HG02884 (cell line): ENCODE data around the gene LMF2.

Experiments used
- ATAC-seq: cut with Tn5 transposase; IDR thresholded peaks from one replicate; pipeline ENCODE4 v1.9.1; 2021; ENCODE audit warnings: mild to moderate bottlenecking, moderate library complexity; ENCODE audit not compliant: unreplicated experiment

Gene LMF2

GRCh38 chr22:50467773-50468440, 39.6 kb downstream of the LMF2 start:
- no peak for ATAC-seq

GRCh38 chr22:50467341-50467740, 40.2 kb downstream of the LMF2 start:
- ATAC-seq: no peak

- no peak for ATAC-seq
These were observed 42.2 kb downstream of the LMF2 start for GRCh38 chr22:50465066-50465930.

GRCh38 chr22:50464451-50464850, 43.1 kb downstream of the LMF2 start:
- ATAC-seq: no peak

GRCh38 chr22:50463188-50463900, 44.2 kb downstream of the LMF2 start:
- ATAC-seq: no peak

GRCh38 chr22:50461979-50462540, 45.4 kb downstream of the LMF2 start:
- no peak for ATAC-seq

GRCh38 chr22:50461536-50461935, 46.0 kb downstream of the LMF2 start:
- no peak for ATAC-seq

GRCh38 chr22:50460938-50461337, 46.6 kb downstream of the LMF2 start:
- no peak for ATAC-seq

GRCh38 chr22:50459496-50460140, 47.9 kb downstream of the LMF2 start:
- ATAC-seq: no peak

- ATAC-seq: no peak
These were observed 48.5 kb downstream of the LMF2 start for GRCh38 chr22:50459016-50459415.

- ATAC-seq: no peak
These were observed 50.9 kb downstream of the LMF2 start for GRCh38 chr22:50456466-50457234.

- ATAC-seq: no peak
These were observed 51.5 kb downstream of the LMF2 start for GRCh38 chr22:50456026-50456425.

GRCh38 chr22:50455201-50455600, 52.3 kb downstream of the LMF2 start:
- ATAC-seq: no peak

- no peak for ATAC-seq
These were observed 52.9 kb downstream of the LMF2 start for GRCh38 chr22:50454556-50455075.
